HG03565 (cell line): ENCODE results near the gene NFKBIA.
A peak's percentile ranks its signal among the peaks of the same experiment; 100 is the strongest.
"Not testable (repeated sequence)": the region's sequence is repeated elsewhere in the genome, so short reads cannot be mapped to it uniquely, and the experiment has no call there.

Experiments used
- ATAC-seq: cut with Tn5 transposase; IDR thresholded peaks from one replicate; pipeline ENCODE4 v1.9.1; 2021; ENCODE audit warnings: mild to moderate bottlenecking, moderate library complexity; ENCODE audit not compliant: unreplicated experiment

Gene NFKBIA, protein sequence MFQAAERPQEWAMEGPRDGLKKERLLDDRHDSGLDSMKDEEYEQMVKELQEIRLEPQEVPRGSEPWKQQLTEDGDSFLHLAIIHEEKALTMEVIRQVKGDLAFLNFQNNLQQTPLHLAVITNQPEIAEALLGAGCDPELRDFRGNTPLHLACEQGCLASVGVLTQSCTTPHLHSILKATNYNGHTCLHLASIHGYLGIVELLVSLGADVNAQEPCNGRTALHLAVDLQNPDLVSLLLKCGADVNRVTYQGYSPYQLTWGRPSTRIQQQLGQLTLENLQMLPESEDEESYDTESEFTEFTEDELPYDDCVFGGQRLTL

DNA sequence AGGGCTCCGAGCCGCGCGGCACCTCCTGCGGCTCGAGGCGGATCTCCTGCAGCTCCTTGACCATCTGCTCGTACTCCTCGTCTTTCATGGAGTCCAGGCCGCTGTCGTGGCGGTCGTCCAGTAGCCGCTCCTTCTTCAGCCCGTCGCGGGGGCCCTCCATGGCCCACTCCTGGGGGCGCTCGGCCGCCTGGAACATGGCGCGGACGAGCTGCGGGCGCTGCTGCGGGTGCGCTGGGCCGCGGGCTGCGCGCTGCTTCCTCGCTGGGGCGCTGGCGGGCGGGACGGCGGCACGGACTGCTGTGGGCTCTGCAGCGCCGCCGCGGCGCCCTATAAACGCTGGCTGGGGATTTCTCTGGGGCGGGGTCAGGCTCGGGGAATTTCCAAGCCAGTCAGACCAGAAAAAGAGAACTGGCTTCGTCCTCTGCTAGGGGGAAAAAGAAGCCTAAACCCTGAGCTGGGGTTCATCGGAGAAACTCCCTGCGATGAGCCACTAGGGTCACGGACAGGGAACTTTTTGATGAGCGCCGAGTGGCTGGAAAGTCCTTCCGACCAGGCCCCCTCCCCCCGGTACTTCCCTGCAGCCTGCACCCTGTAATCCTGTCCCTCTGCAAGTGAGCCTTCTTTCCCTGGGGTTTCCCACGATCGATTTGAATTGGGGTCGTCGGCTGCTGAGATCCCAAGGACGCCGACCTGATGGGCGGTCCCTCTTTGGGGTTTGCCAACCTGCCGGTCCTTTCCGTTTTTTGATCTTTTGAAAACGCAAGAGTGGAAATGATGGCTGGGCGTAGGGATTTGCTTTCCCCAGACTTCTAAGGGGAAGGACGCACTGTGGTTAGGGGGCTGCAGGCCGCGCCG, at the start of gene NFKBIA:
Gene NFKBIA, minus strand, starts transcription at position 301 of the 855 bp plus-strand sequence. Its CDS starts 105 bp downstream, at position 196.
- peak; percentile 39 for ATAC-seq

GRCh38 chr14:35446450-35446849, 41.9 kb upstream of the NFKBIA start:
- ATAC-seq, result no peak

- no peak for ATAC-seq
These were observed 39.6 kb upstream of the NFKBIA start for GRCh38 chr14:35444104-35444503.

DNA sequence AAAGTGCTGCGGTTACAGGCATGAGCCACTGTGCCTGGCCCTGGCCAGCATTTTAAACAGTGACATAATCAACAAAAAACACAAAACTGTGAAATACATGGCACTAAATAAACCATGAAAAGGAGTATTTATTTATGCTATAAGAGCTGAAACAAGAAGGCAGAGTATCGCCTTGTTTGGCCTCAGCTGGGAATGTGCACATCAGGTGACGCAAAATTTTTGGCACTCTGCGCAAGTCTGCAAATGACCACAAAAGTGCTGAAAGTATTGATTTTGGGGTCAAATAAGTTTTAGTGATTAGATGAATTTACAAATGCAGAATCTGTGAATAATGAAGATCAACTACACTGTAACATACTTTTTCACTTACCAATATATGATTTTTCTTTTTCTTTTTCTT, 36.6 kb upstream of the NFKBIA start:
- ATAC-seq, result no peak

- ATAC-seq, result no peak
These were observed 34.6 kb upstream of the NFKBIA start for GRCh38 chr14:35438910-35439713.

- ATAC-seq, result not testable (repeated sequence)
These were observed 33.9 kb upstream of the NFKBIA start for GRCh38 chr14:35438492-35438891.

DNA sequence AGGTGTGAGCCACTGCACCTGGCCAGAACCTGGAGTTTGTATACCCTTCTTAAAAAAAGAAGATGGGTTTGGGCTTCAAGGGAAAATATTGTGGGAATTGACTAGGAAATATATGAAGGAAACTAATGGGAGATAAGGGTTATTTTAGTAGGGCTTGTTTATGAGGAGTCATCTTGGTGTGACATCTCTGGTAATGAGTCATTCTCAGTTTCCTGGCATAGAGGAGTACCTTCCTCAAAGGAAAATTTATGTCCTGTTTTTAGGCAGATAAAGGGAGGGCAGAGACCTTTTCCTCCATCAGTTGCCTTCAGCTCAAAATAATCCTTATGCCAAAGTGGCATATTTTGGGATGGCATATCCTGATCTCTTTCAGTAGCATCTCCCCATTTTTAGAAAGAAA, 30.6 kb upstream of the NFKBIA start:
- no peak for ATAC-seq

- ATAC-seq, result no peak
These were observed 29.3 kb upstream of the NFKBIA start for GRCh38 chr14:35433826-35434225.

- ATAC-seq, result no peak
These were observed 26.1 kb upstream of the NFKBIA start for GRCh38 chr14:35430459-35431199.

DNA sequence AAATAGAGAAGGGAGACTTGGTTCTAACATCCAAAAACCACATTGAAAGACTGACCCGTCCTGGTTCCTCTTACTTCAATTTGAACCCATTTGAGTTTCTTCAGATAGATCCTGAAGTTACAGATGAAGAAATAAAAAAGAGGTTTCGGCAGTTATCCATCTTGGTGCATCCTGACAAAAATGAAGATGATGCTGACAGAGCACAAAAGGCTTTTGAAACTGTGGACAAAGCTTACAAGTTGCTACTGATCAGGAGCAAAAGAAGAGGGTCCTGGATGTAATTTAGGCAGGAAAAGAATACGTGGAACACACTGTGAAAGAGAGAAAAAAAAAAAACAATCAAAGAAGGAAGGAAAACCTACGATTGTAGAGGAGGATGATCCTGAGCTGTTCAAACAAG, 25.4 kb upstream of the NFKBIA start:
- no peak for ATAC-seq

DNA sequence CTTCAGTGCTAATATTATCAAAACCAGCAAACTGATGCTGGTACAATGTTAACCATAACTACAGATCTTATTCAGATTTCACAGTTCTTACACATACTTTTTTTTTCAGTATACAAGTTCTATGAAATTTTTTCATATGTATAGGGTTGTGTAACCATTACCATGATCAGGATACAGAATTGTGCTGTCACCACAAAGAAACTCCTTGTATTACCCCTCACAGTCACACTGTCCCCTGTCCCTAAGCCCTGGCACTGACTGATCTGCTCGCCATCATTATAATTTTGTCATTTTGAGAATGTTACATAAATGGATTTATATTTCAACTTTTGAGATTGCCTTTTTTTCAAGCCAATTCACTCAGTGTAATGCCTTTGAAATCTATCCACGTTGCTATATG, 21.3 kb upstream of the NFKBIA start:
- ATAC-seq, result no peak

DNA sequence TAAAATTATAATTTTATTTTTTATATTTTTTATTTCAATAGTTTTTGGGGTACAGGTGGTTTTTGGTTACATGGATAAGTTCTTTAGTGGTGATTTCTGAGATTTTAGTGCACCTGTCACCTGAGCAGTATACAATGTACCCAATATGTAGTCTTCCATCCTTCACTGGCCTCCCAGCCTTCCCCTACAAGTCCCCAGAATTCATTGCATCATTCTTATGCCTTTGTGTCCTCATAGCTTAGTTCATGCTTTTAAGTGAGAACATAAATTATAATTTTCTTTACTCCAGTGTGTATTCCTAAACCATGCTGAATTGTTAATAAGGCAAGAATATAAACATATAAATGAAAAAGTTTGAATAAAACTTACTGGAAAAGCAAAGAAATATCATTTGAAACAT, 19.1 kb upstream of the NFKBIA start:
- ATAC-seq, result no peak

DNA sequence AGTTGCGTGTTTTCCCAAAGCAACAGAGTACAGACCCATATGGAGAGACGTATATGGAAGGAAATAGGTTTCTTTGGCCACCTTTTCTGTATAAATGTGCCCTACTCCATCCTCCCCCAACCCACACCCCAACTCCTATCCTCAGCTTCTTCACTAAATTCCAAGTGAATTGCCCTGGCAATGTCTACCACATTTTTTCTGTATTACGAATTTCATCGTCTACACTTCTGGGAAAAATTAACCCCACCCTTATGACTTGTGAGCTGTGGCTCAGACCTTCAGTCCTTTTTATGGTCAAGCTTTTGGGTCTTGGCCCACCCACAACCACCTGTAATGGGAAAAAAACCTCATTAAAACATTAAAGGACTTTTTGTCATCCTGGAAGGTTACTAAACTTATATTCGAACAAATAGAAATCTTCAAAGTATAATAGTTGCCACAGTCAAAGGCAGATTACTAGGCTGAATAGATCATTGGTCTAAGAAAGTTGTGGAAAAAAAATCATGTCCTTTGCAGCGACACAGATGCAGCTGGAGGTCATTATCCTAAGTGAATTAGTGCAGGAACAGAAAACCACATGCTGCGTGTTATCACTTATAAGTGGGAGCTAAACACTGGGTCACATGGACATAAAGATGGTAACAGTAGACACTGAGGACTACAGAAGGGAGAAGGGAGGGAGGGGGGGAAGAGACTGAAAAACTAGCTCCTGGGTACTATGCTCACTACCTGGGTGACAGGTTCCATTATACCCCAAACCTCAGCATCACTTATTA, 15.7 kb upstream of the NFKBIA start:
- no peak for ATAC-seq

GRCh38 chr14:35419429-35419841, 14.9 kb upstream of the NFKBIA start:
- ATAC-seq, result no peak

GRCh38 chr14:35418093-35418492, 13.5 kb upstream of the NFKBIA start:
- ATAC-seq, result no peak

- ATAC-seq, result peak; percentile 36
These were observed 11.7 kb upstream of the NFKBIA start for GRCh38 chr14:35416108-35416750.

DNA sequence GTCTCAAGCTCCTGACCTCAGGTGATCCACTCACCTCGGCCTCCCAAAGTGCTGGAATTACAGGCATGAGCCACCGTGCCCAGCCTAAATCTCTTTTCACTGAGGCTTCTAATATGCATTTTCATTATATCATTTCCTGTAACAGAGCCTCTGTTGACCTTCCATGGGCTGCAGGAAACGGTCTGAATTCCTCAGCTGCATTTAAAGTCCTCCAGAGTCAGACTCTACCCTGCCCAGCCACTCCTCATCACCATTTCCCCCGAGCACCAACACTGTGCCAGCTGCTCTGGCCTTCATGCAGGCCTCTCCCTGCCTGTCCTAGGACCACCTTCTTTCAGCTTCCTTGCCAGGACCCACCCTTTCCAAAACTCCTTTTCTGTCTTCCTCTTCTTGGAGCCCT, 9.8 kb upstream of the NFKBIA start:
- ATAC-seq, result no peak

DNA sequence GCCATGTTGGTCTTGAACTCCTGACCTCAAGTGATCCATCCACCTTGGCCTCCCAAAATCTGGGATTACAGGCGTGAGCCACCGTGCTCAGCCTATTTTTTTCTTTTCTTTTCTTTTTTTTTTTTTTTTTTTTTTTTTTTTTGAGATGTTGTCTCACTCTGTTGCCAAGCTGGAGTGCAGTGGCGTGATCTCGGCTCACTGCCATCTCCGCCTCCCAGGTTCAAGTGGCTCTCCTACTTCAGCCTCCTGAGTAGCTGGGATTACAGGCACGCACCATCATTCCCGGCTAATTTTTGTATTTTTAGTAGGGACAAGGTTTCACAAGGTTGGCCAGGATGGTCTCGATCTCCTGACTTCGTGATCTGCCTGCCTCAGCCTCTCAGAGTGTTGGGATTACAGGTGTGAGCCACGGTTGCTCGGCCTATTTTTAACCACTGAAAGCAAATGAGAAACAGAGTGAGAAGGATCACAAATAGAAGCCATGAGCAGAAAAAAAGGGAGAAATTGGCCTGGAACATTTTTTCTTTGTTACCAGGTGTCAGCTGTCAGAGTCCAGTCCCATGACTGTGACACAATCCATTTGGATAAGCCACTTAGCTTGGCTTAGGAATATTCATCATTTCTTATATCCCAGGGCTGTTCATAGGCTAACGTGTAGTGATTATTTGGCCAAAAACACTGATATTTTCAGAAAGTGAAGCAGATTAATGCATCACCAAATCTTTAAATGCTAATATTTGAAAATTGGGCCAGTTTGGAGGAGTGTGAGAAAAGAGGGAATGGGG, 7.9 kb upstream of the NFKBIA start:
- ATAC-seq, result no peak

GRCh38 chr14:35410858-35411257, 6.3 kb upstream of the NFKBIA start:
- ATAC-seq, result no peak
